Hepatocyte (in vitro differentiated cells): ENCODE results near the gene TPPP2. TPM values are rescaled to one million over a fixed set of nuclear protein-coding genes. Genes with fewer than 3 reads are reported as not detected.

ENCODE experiments used
- DNase-seq: peaks from one replicate; pipeline ENCODE4 v3.0.0-alpha.2; 2016; ENCODE audit warnings: low spot score
- H2AFZ ChIP-seq: fragments of 200-600 bp; sonication (generic); 2 replicates; pipeline ENCODE4 v1.6.0; 2016; ENCODE audit warnings: antibody characterized with exemption, mild to moderate bottlenecking
- H3K27ac ChIP-seq: fragments of 200-600 bp; sonication (generic); 2 replicates; pipeline ENCODE4 v1.5.1; 2016; ENCODE audit warnings: mild to moderate bottlenecking
- H3K27me3 ChIP-seq: fragments of 200-600 bp; sonication (generic); 2 replicates; pipeline ENCODE4 v1.6.1; 2016
- H3K36me3 ChIP-seq: fragments of 200-600 bp; sonication (generic); replicated peaks from 2 replicates; pipeline ENCODE4 v1.5.1; 2016; ENCODE audit warnings: low read depth; ENCODE audit not compliant: insufficient read depth
- H3K4me1 ChIP-seq: fragments of 200-600 bp; sonication (generic); 2 replicates; pipeline ENCODE4 v1.5.1; 2016; ENCODE audit warnings: mild to moderate bottlenecking, moderate library complexity; ENCODE audit not compliant: insufficient read depth
- H3K4me2 ChIP-seq: fragments of 200-600 bp; sonication (generic); 2 replicates; pipeline ENCODE4 v1.6.0; 2016
- H3K4me3 ChIP-seq: fragments of 200-600 bp; sonication (generic); 2 replicates; pipeline ENCODE4 v1.5.1; 2016; ENCODE audit warnings: mild to moderate bottlenecking
- H3K79me2 ChIP-seq: fragments of 200-600 bp; sonication (generic); 2 replicates; pipeline ENCODE4 v1.6.0; 2017; ENCODE audit warnings: mild to moderate bottlenecking
- H3K9me2 ChIP-seq: fragments of 200-600 bp; sonication (generic); replicated peaks from 2 replicates; pipeline ENCODE4 v1.6.0; 2017; ENCODE audit warnings: mild to moderate bottlenecking; ENCODE audit not compliant: insufficient read depth
- H3K9me3 ChIP-seq: fragments of 200-600 bp; sonication (generic); 2 replicates; pipeline ENCODE4 v1.5.1; 2016; ENCODE audit warnings: low read depth, mild to moderate bottlenecking
- H4K20me1 ChIP-seq: fragments of 200-600 bp; sonication (generic); 2 replicates; pipeline ENCODE4 v1.6.0; 2016; ENCODE audit warnings: mild to moderate bottlenecking; ENCODE audit not compliant: insufficient read depth, poor library complexity, severe bottlenecking
- EZH2 ChIP-seq: fragments of 200-600 bp; sonication (generic); IDR thresholded peaks from 2 replicates; pipeline ENCODE4 v1.6.1; 2016; ENCODE audit warnings: antibody characterized with exemption, mild to moderate bottlenecking, borderline replicate concordance
- EZH2phosphoT487 ChIP-seq: fragments of 200-600 bp; sonication (generic); IDR thresholded peaks from one replicate; pipeline ENCODE4 v1.6.1; 2018; ENCODE audit warnings: antibody characterized with exemption, mild to moderate bottlenecking, low read depth, moderate library complexity; ENCODE audit not compliant: unreplicated experiment, severe bottlenecking
- whole genome bisulfite sequencing: methylation state at CpG from one replicate; pipeline ENCODE4 v1.1.6; 2016; ENCODE audit warnings: low lambda C conversion rate; ENCODE audit errors: missing lambda C conversion rate; 5-methylcytosine and 5-hydroxymethylcytosine counted together
- polyA plus RNA-seq: library from polyadenylated mRNA; unstranded; fragments of >200 nt; fragmentation: Nextera tagmentation; extraction: Ambion mirVana; gene quantifications from 2 replicates; pipeline ENCODE4 v1.2.1, GENCODE V29; 2016
- total RNA-seq: library from RNA; depleted of rRNA; stranded (reverse); fragments of >200 nt; gene quantifications from 2 replicates; pipeline ENCODE4 v1.2.3, GENCODE V29; 2014
- TF ChIP-seq, protein P1 (sequence below): fragments of 200-600 bp; sonication (generic); IDR thresholded peaks from 2 replicates; pipeline ENCODE4 v1.5.1; 2016; ENCODE audit warnings: antibody characterized with exemption, mild to moderate bottlenecking; ENCODE audit not compliant: poor library complexity

TPPP2 gene
- total and polyA plus RNA-seq, 2 experiments from 2014 or later = not detected

DNA sequence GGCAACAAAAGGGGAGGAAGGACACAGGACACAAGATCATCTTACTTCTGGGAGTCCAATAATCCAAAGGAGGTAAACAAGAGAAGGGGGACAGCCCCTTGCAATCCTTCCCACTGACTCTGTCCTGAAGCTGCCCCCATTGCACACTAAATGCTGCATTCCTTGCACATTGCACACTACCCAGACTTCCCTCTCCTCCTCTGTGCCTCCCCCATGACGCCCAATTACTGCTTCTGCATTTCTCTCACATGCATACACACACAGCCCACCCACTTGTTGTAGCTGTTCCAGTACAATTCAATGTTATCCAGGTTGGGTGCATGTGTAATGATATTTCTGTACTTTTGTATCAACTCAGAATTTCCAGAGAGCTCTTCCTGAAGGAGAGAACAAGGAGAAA, 10.7 kb upstream of the TPPP2 start:
- WGBS = 93% methylated on average over 1 of the region's 1 CpG
- peaks cover 11% of the 10 kb centered on the region for H3K79me2 ChIP-seq
- H3K36me3 ChIP-seq = no peaks in the 10 kb centered on the region
- no peaks in the 10 kb centered on the region for H3K9me3 ChIP-seq
- no peaks in the 10 kb centered on the region for H3K9me2 ChIP-seq
- H3K4me3 ChIP-seq = no peak overlapping the region
- no peaks in the 10 kb centered on the region for H3K4me1 ChIP-seq
- H3K27ac ChIP-seq = no peak overlapping the region
- no peaks in the 10 kb centered on the region for H3K27me3 ChIP-seq
- no peak for DNase-seq
- no peak overlapping the region for H2AFZ ChIP-seq
- TF ChIP-seq, protein P1, sequence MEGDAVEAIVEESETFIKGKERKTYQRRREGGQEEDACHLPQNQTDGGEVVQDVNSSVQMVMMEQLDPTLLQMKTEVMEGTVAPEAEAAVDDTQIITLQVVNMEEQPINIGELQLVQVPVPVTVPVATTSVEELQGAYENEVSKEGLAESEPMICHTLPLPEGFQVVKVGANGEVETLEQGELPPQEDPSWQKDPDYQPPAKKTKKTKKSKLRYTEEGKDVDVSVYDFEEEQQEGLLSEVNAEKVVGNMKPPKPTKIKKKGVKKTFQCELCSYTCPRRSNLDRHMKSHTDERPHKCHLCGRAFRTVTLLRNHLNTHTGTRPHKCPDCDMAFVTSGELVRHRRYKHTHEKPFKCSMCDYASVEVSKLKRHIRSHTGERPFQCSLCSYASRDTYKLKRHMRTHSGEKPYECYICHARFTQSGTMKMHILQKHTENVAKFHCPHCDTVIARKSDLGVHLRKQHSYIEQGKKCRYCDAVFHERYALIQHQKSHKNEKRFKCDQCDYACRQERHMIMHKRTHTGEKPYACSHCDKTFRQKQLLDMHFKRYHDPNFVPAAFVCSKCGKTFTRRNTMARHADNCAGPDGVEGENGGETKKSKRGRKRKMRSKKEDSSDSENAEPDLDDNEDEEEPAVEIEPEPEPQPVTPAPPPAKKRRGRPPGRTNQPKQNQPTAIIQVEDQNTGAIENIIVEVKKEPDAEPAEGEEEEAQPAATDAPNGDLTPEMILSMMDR = no peak
- TF ChIP-seq EZH2phosphoT487 = no peak
- TF ChIP-seq EZH2 = no peak
- H4K20me1 ChIP-seq = no peaks in the 10 kb centered on the region
- no peak overlapping the region for H3K4me2 ChIP-seq

DNA sequence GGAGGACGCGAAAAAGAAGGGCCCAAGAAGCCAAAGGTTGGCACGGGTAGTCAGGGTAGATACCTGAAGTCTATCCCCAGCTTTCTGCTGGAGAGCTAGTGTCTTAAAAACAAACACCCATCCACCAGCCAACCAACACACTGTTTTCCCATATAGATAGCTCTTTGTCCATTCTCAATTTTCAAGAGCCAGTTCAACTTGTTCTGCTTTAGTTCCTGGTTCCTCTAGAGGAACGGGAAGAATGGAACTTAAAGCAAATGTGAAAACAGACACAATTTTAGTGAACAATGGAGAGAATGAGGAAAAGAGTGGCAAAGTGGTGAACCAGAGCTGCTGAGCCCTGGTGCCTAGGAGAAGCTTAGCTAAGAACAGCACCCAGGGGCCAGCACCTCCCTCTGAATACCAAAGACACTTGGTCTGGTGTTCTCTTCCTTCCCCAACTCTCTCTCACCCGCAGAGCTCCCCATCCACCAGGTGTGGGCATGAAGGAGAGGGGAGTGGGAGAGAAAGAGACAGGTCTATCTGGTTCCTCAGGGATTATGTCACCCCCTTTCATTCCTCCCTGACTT, 9.0 kb upstream of the TPPP2 start:
- Histone ChIP-seq H3K9me2 (no peaks in the 10 kb centered on the region), H3K4me2 (no peak overlapping the region), H3K36me3 (no peaks in the 10 kb centered on the region), H3K27ac (no peak overlapping the region), H3K27me3 (no peaks in the 10 kb centered on the region), H3K79me2 (peaks cover 14% of the 10 kb centered on the region), H4K20me1 (no peaks in the 10 kb centered on the region), H3K4me1 (peaks cover 9% of the 10 kb centered on the region), H3K4me3 (no peak overlapping the region), H3K9me3 (no peaks in the 10 kb centered on the region), H2AFZ (no peak overlapping the region)
- WGBS = 90% methylated on average over 5 of the region's 5 CpGs
- DNase-seq = no peak
- TF ChIP-seq, protein P1 = no peak
- TF ChIP-seq EZH2 = no peak
- TF ChIP-seq EZH2phosphoT487 = no peak

DNA sequence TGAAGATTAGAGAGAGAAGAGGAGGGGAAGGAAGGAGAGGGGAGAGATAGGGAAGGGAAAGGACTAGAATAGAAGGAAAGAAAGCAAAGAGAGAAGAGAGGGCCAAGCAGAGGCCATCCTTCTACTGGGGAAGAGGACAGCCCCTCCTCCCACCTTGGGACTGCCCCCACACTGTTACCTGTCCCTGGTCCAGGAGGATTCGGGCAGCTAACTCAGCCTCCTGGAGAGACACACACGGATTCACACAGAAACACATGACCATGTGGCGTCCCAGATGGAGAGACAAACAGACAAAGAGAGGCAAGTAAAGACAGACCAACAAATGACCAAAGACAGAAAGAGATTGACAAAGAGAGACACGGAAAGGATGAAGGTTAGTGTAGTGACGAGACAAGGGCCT, 7.3 kb upstream of the TPPP2 start:
- peaks cover 14% of the 10 kb centered on the region for H3K79me2 ChIP-seq
- H4K20me1 ChIP-seq = no peaks in the 10 kb centered on the region
- no peak overlapping the region for H3K27ac ChIP-seq
- no peaks in the 10 kb centered on the region for H3K9me2 ChIP-seq
- no peak for DNase-seq
- H3K4me3 ChIP-seq = no peak overlapping the region
- H3K4me2 ChIP-seq = peak overlapping the region; percentile 94
- peaks cover 16% of the 10 kb centered on the region for H3K4me1 ChIP-seq
- H3K9me3 ChIP-seq = no peaks in the 10 kb centered on the region
- H3K36me3 ChIP-seq = no peaks in the 10 kb centered on the region
- no peak overlapping the region for H2AFZ ChIP-seq
- WGBS = 87% methylated on average over 5 of the region's 5 CpGs
- H3K27me3 ChIP-seq = no peaks in the 10 kb centered on the region
- TF ChIP-seq EZH2phosphoT487 (no peak), EZH2 (no peak)
- TF ChIP-seq, protein P1 = no peak
